Activated CD8-positive, alpha-beta memory T cell treated with anti-CD3 and anti-CD28 coated beads, Interleukin-2, amount 50 U/mL, for 24 hours (primary cell): ENCODE measurements around the gene NPDC1.
"Not testable (repeated sequence)": the region's sequence is repeated elsewhere in the genome, so short reads cannot be mapped to it uniquely, and the experiment has no call there.

Experiments
- DNase-seq: peaks from one replicate; pipeline ENCODE4 v3.0.0-alpha.2; 2020; ENCODE audit errors: extremely low read depth

NPDC1 gene

GRCh38 chr9:137011156-137011555, 34.8 kb downstream of the NPDC1 start:
- DNase-seq = no peak

GRCh38 chr9:137009938-137010732, 35.8 kb downstream of the NPDC1 start:
- DNase-seq = no peak

- DNase-seq = no peak
These were observed 36.8 kb downstream of the NPDC1 start for GRCh38 chr9:137009217-137009616.

- no peak for DNase-seq
These were observed 37.7 kb downstream of the NPDC1 start for GRCh38 chr9:137008312-137008711.

- no peak for DNase-seq
These were observed 38.1 kb downstream of the NPDC1 start for GRCh38 chr9:137007816-137008270.

- no peak for DNase-seq
These were observed 38.7 kb downstream of the NPDC1 start for GRCh38 chr9:137007108-137007815.

GRCh38 chr9:137006116-137007003, 39.6 kb downstream of the NPDC1 start:
- no peak for DNase-seq

- DNase-seq = not testable (repeated sequence)
These were observed 41.7 kb downstream of the NPDC1 start for GRCh38 chr9:137004285-137004684.

GRCh38 chr9:137002646-137003041, 43.3 kb downstream of the NPDC1 start:
- DNase-seq = no peak

GRCh38 chr9:137001857-137002645, 43.9 kb downstream of the NPDC1 start:
- no peak for DNase-seq

- no peak for DNase-seq
These were observed 45.6 kb downstream of the NPDC1 start for GRCh38 chr9:137000177-137000930.

GRCh38 chr9:136997830-136998234, 48.1 kb downstream of the NPDC1 start:
- no peak for DNase-seq

- DNase-seq = no peak
These were observed 48.6 kb downstream of the NPDC1 start for GRCh38 chr9:136997371-136997770.

GRCh38 chr9:136996361-136997292, 49.4 kb downstream of the NPDC1 start, which contains the start of gene CLIC3:
TSS of gene CLIC3 (minus strand) at chr9:136996568. CDS start at chr9:136996543, 25 bp downstream.
- no peak for DNase-seq

- DNase-seq = no peak
These were observed 50.1 kb downstream of the NPDC1 start for GRCh38 chr9:136995772-136996311.

GRCh38 chr9:136995362-136995761, 50.6 kb downstream of the NPDC1 start:
- no peak for DNase-seq

- no peak for DNase-seq
These were observed 51.1 kb downstream of the NPDC1 start for GRCh38 chr9:136994888-136995230.

- no peak for DNase-seq
These were observed 51.6 kb downstream of the NPDC1 start for GRCh38 chr9:136994180-136994887.
